Measurements from ENCODE around the gene EXOG.
"Not testable (repeated sequence)": the region's sequence is repeated elsewhere in the genome, so short reads cannot be mapped to it uniquely, and the experiment has no call there.

Gene EXOG

DNA sequence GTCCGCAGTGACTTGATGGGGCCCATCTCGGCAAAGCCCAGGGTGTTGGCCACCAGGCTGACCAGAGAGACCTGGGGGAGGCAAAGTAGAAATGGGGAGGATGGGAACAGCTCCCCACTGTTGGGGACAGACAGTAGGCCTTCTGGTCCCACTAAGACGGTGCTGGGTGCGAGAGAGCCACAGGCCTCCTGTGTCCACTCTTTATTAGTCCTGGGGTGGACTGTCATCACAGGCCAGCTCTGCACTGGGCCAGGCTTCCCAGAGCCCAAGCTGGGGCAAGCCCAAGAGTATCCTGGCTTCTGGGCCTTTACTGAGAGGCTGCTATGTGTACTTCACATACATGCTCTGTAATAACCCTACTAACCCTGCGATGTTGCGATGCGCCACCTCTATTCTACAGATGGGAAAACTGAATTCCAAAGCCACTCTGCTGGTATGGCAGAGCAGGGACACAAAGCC, 66.4 kb downstream of the EXOG start:
- DNase-seq (ENCODE audit: low read depth in 3 of 3, low spot score in 1 of 3), result no peak

GRCh38 chr3:38563070-38563885, 67.1 kb downstream of the EXOG start:
- no peak for DNase-seq (ENCODE audit: low read depth in 3 of 3, low spot score in 1 of 3)

DNA sequence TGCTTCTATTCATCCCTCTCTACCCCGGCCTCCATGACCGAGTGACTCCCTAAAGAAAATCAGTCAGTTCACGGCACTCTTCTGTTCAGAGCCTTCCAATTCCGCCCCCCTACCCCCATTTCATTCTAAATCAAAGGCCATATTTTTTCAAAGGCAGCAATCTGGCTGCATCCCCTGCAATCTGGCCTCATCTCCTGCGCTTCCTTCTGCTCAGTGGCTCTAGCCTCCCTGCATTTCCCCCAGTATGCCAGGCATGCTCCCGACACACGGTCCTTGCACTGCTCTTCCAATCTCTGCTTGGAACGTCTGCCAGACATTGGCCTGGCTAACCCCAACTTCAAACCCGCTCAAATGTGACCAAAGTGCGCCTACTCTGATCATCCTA, 67.7 kb downstream of the EXOG start:
- DNase-seq (ENCODE audit: low read depth in 3 of 3, low spot score in 1 of 3), result no peak

DNA sequence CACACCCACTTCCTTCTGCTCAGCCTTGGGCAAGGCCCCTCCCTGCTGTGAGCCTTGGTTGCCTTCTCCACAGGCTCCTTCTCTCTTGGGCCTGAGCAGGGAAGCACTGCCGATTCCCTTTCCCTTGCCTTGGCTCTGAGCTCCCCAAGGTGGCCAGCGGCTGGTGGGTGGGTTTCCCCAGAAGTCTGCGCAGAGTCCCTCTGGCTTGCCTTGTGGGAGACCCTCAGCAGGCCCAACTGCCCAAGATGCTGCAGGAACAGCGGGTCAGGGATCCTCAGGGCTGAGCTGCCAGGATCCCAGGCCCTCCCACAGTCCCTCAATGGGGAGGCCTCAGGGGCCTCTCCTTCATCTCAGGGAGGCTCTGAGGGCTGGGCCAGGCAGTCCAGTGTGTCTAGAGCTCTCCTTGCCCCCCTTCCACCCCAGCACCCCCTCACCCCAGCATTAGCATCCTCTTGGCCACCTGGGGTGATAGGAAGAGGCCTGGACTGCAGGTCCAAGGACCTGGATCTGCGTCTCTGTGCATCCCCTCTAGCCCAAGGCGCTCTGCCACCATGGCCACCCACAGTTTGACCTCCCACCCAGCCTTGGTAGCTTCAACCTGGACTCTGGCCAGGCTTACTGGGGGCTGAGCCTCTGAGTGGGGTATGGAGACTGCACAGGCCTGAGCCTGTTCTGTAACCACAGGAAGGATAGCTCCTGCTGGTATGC, 68.6 kb downstream of the EXOG start:
- no peak for DNase-seq (ENCODE audit: low read depth in 3 of 3, low spot score in 1 of 3)

DNA sequence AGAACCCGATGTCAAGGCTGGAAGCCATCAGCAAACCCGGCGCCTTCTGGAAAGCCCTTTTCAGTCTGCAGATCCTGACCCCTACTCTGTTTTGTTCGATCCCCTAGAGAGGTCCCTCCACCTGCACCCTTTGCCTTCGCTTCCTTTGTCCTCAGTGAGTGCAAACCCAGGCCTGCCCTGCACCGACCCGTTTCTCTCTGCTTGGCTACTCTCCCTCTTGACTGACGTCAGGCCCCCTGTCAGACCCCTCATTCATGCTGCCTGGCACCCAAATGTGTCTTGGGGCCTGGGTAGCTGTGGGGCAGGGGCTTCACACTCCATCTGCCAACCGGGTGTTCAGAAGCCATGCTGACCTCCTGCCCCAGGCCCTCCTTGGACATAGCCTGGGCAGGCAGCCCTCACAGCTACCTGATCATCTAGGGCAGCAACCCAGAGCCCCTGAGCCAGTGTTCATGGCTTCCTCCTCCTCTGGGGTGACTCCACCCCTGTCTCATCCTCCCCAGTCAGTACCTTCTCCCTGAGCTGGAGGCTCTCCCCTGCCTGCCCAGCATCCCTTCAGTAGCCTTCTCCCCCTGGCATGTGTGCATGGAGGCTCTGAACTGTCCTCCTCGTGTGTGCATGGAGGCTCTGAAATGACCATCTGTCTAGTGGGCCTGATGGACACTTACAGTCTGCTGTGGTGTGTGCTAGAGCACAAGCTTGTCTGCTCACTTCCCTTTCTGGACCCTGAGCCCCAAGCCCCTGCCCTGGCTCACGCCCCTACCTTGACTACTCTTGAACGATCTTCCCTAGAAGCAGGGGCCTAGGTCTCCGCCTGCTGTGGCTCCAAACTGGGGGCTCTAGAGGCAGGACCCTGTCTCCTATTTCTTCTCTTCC, 69.4 kb downstream of the EXOG start:
- DNase-seq (ENCODE audit: low read depth in 3 of 3, low spot score in 1 of 3), result no peak

- no peak for DNase-seq (ENCODE audit: low read depth in 3 of 3, low spot score in 1 of 3)
Measured at GRCh38 chr3:38566215-38566528, 70.0 kb downstream of the EXOG start.

GRCh38 chr3:38566794-38567193, 70.7 kb downstream of the EXOG start:
- DNase-seq (ENCODE audit: low read depth in 3 of 3, low spot score in 1 of 3), result not testable (repeated sequence)

- no peak for DNase-seq (ENCODE audit: low read depth in 3 of 3, low spot score in 1 of 3)
Measured at GRCh38 chr3:38567498-38567897, 71.4 kb downstream of the EXOG start.

- DNase-seq (ENCODE audit: low read depth in 3 of 3, low spot score in 1 of 3), result no peak
Measured at GRCh38 chr3:38573111-38573510, 77.0 kb downstream of the EXOG start.

GRCh38 chr3:38573556-38573955, 77.4 kb downstream of the EXOG start:
- DNase-seq (ENCODE audit: low read depth in 3 of 3, low spot score in 1 of 3), result no peak

- DNase-seq (ENCODE audit: low read depth in 3 of 3, low spot score in 1 of 3), result no peak
Measured at GRCh38 chr3:38574411-38575278, 78.5 kb downstream of the EXOG start.

- no peak for DNase-seq (ENCODE audit: low read depth in 3 of 3, low spot score in 1 of 3)
Measured at GRCh38 chr3:38575279-38575843, 79.2 kb downstream of the EXOG start.

Data from stimulated activated CD4-positive, alpha-beta T cell treated with anti-CD3 and anti-CD28 coated beads, TNF-alpha, amount 100 ng/mL, for 1 hour (primary cell).